PC-3 (cell line): ENCODE results near the gene OSBPL8.

Source experiments
- EZH2 ChIP-seq: fragments of 300-600 bp; sonication (generic); IDR thresholded peaks from one replicate; pipeline ENCODE4 v1.6.1; 2017; ENCODE audit warnings: antibody characterized with exemption, mild to moderate bottlenecking, low read length; ENCODE audit not compliant: unreplicated experiment
- EZH2phosphoT487 ChIP-seq: fragments of 300-600 bp; sonication (generic); IDR thresholded peaks from 2 replicates; pipeline ENCODE4 v1.6.1; 2018; ENCODE audit warnings: mild to moderate bottlenecking, antibody characterized with exemption, low read length, borderline replicate concordance
- TF ChIP-seq, protein P1 (sequence below): fragments of 300-600 bp; sonication (generic); conservative IDR thresholded peaks from 2 replicates; pipeline ENCODE4 v1.5.1; 2017; ENCODE audit warnings: antibody characterized with exemption, low read depth, mild to moderate bottlenecking, low read length

DNA sequence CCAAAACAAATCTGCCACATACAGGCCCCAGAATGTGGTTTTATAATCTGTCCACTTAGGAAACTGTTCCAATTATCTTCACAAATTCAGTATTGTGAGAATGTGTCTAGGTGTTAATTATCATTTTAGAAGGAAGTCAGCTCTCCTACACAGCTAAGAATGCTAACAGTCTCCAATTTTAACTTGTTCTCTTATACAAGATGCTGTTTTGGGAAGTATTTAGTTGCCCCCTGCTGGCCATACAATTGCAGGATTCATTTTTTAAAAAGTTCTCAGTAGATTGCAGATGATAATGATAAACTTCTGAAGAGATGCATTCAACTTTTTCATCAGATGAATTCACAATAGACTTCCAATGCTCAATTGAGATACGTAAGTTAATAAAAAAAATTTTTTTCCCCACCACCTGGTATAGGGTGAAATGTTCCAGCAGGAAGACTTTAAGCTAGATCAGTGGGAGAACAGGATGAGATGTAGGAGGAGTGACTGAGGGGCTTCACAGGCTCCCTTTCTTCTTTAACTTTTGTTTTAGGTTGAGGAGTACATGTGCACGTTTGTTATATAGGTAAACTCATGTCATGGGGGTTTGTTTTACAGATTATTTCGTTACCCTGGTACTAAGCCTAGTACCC is 27.3 kb upstream of the OSBPL8 start:
- TF ChIP-seq EZH2 (no peak), EZH2phosphoT487 (no peak)
- TF ChIP-seq, protein P1, sequence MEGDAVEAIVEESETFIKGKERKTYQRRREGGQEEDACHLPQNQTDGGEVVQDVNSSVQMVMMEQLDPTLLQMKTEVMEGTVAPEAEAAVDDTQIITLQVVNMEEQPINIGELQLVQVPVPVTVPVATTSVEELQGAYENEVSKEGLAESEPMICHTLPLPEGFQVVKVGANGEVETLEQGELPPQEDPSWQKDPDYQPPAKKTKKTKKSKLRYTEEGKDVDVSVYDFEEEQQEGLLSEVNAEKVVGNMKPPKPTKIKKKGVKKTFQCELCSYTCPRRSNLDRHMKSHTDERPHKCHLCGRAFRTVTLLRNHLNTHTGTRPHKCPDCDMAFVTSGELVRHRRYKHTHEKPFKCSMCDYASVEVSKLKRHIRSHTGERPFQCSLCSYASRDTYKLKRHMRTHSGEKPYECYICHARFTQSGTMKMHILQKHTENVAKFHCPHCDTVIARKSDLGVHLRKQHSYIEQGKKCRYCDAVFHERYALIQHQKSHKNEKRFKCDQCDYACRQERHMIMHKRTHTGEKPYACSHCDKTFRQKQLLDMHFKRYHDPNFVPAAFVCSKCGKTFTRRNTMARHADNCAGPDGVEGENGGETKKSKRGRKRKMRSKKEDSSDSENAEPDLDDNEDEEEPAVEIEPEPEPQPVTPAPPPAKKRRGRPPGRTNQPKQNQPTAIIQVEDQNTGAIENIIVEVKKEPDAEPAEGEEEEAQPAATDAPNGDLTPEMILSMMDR, result peak; percentile 89
